Esophagus squamous epithelium (tissue), 5 donors: Measurements from ENCODE around the gene ACAP1. TPM values are rescaled to one million over a fixed set of nuclear protein-coding genes. Genes with fewer than 3 reads are reported as not detected.

Experiments used
- DNase-seq: peaks from one replicate; lab custom pipeline; 2025; lab: John Stamatoyannopoulos, UW
- H3K27ac ChIP-seq, 4 donors: fragments of 200-600 bp; sonication (generic); one replicate each; pipeline ENCODE4 v1.5.1; 2016 to 2019; ENCODE audit warnings: mild to moderate bottlenecking in 1 of 4
- H3K27me3 ChIP-seq, 4 donors: fragments of 200-600 bp; sonication (generic); 1 replicate in 3 of 4; 2 replicates in 1 of 4; pipeline versions ENCODE4 v1.5.1 to v1.6.0; 2017 to 2021; ENCODE audit warnings: antibody characterized with exemption in 1 of 4
- H3K36me3 ChIP-seq, 3 donors: fragments of 200-600 bp; sonication (generic); one replicate each; pipeline ENCODE4 v1.5.1; 2016 to 2019
- H3K4me1 ChIP-seq, 3 donors: fragments of 200-600 bp; sonication (generic); one replicate each; pipeline ENCODE4 v1.5.1; 2017 to 2019
- H3K4me3 ChIP-seq, 4 donors: fragments of 200-600 bp; sonication (generic); 1 replicate in 3 of 4; 2 replicates in 1 of 4; pipeline ENCODE4 v1.5.1; 2016 to 2019; ENCODE audit warnings: mild to moderate bottlenecking in 2 of 4, moderate library complexity in 1 of 4
- H3K9me3 ChIP-seq, 3 donors: fragments of 200-600 bp; sonication (generic); one replicate each; pipeline ENCODE4 v1.5.1; 2016 to 2019
- POLR2A ChIP-seq, 4 donors: fragments of 450-650 bp; IDR thresholded peaks; one replicate each; pipeline ENCODE4 v1.6.1; 2017; ENCODE audit warnings: antibody characterized with exemption in 4 of 4, mild to moderate bottlenecking in 4 of 4, moderate library complexity in 3 of 4
- WGBS, 2 donors: methylation state at CpG; one replicate each; pipeline ENCODE4 v1.1.5; 2018; 5-methylcytosine and 5-hydroxymethylcytosine counted together
- intact Hi-C: fragments of 100-400 bp; cut with DNase I; formaldehyde crosslinking; loops from one replicate; pipeline ENCODE4 v1.15.0; 2022
- total RNA-seq, 4 donors: library from RNA; depleted of rRNA; stranded (reverse); fragments of >200 nt; gene quantifications; one replicate each; pipeline ENCODE4 v1.1.0, GENCODE V29; 2016
- TF ChIP-seq, protein P1 (sequence below), 6 experiments: fragments of 450-650 bp in 4 of 6; fragments of 200-600 bp in 2 of 6; sonication (generic) in 2 of 6; IDR thresholded peaks; one replicate each; pipeline ENCODE4 v1.5.1; 2016 to 2019; ENCODE audit warnings: antibody characterized with exemption in 6 of 6, mild to moderate bottlenecking in 4 of 6, moderate library complexity in 4 of 6
- donor health status: DM: yes; HTN: yes; CAD: no.

Gene ACAP1
- total RNA-seq, 4 donors from 2014 or later: 3.2 to 5.5 (median 3.8) TPM

DNA sequence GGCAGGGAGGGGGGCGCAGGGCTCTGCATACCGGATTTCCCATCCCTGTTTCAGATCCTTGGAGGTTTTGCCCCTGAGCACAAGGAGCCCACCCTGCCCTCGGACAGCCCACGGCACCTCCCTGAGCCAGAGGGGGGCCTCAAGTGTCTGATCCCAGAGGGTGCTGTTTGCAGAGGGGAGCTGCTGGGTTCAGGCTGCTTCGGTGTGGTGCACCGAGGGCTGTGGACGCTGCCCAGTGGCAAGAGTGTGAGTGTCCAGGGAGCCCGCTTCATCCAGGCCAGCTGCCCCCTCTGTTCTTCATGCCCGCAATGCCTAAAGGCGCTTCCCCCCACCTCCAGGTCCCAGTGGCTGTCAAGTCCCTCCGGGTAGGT lies 47.0 kb downstream of the ACAP1 start:
- 62 to 90% methylated on average over 2 of the region's 11 CpGs for WGBS, 2 donors
- no peak for TF ChIP-seq POLR2A (IDR thresholded peaks at IDR 0.05)
- TF ChIP-seq, protein P1, sequence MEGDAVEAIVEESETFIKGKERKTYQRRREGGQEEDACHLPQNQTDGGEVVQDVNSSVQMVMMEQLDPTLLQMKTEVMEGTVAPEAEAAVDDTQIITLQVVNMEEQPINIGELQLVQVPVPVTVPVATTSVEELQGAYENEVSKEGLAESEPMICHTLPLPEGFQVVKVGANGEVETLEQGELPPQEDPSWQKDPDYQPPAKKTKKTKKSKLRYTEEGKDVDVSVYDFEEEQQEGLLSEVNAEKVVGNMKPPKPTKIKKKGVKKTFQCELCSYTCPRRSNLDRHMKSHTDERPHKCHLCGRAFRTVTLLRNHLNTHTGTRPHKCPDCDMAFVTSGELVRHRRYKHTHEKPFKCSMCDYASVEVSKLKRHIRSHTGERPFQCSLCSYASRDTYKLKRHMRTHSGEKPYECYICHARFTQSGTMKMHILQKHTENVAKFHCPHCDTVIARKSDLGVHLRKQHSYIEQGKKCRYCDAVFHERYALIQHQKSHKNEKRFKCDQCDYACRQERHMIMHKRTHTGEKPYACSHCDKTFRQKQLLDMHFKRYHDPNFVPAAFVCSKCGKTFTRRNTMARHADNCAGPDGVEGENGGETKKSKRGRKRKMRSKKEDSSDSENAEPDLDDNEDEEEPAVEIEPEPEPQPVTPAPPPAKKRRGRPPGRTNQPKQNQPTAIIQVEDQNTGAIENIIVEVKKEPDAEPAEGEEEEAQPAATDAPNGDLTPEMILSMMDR (IDR thresholded peaks at IDR 0.05): no peak
- no peak for DNase-seq
- Histone ChIP-seq H3K4me3 (peak overlapping the region in 3 of 4 donors; percentile 1 to 61 (median 42)), H3K27me3 (peaks cover 0 to 5% (median 0%) of the 10 kb centered on the region in 4 donors), H3K9me3 (peaks cover 0 to 5% (median 0%) of the 10 kb centered on the region in 3 donors), H3K4me1 (peaks cover 20 to 53% (median 31%) of the 10 kb centered on the region in 3 donors), H3K27ac (peak overlapping the region in 2 of 4 donors; percentile 66 to 71), H3K36me3 (peaks cover 5 to 55% (median 7%) of the 10 kb centered on the region in 3 donors)
- intact Hi-C loops: no loop called here

GRCh38 chr17:7383742-7384488 lies 47.6 kb downstream of the ACAP1 start:
- peaks cover 10 to 61% (median 12%) of the 10 kb centered on the region in 3 donors for H3K36me3 ChIP-seq
- 60 to 74% methylated on average over 7 to 13 of the region's 65 CpGs for WGBS, 2 donors
- H3K4me3 ChIP-seq: peak overlapping the region; percentile 1 to 61 (median 38)
- peak overlapping the region in 3 of 4 donors; percentile 52 to 71 (median 66) for H3K27ac ChIP-seq
- peaks cover 0 to 5% (median 0%) of the 10 kb centered on the region in 4 donors for H3K27me3 ChIP-seq
- peaks cover 20 to 53% (median 31%) of the 10 kb centered on the region in 3 donors for H3K4me1 ChIP-seq
- no peak for TF ChIP-seq POLR2A (IDR thresholded peaks at IDR 0.05)
- TF ChIP-seq, protein P1 (IDR thresholded peaks at IDR 0.05): no peak
- intact Hi-C loops: no loop called here
- no peak for DNase-seq
- peaks cover 0 to 4% (median 0%) of the 10 kb centered on the region in 3 donors for H3K9me3 ChIP-seq

GRCh38 chr17:7384489-7385081 lies 48.3 kb downstream of the ACAP1 start:
- peak overlapping the region; percentile 1 to 61 (median 38) for H3K4me3 ChIP-seq
- H3K27me3 ChIP-seq: peaks cover 0 to 5% (median 0%) of the 10 kb centered on the region in 4 donors
- peaks cover 15 to 68% (median 19%) of the 10 kb centered on the region in 3 donors for H3K36me3 ChIP-seq
- no peak for DNase-seq
- intact Hi-C loops: no loop called here
- 62 to 92% methylated on average over 7 to 10 of the region's 23 CpGs for WGBS, 2 donors
- TF ChIP-seq, protein P1 (IDR thresholded peaks at IDR 0.05): no peak
- no peak for TF ChIP-seq POLR2A (IDR thresholded peaks at IDR 0.05)
- H3K9me3 ChIP-seq: no peaks in the 10 kb centered on the region
- peak overlapping the region in 3 of 4 donors; percentile 52 to 71 (median 66) for H3K27ac ChIP-seq
- peaks cover 20 to 53% (median 31%) of the 10 kb centered on the region in 3 donors for H3K4me1 ChIP-seq

GRCh38 chr17:7388856-7389255 lies 52.5 kb downstream of the ACAP1 start:
- Histone ChIP-seq H3K9me3 (no peaks in the 10 kb centered on the region), H3K27ac (no peak overlapping the region), H3K27me3 (no peaks in the 10 kb centered on the region), H3K36me3 (peaks cover 23 to 95% (median 25%) of the 10 kb centered on the region in 3 donors), H3K4me3 (no peak overlapping the region), H3K4me1 (peaks cover 10 to 30% (median 13%) of the 10 kb centered on the region in 3 donors)
- DNase-seq: no peak
- no peak for TF ChIP-seq POLR2A (IDR thresholded peaks at IDR 0.05)
- TF ChIP-seq, protein P1 (IDR thresholded peaks at IDR 0.05): no peak
- intact Hi-C loops: no loop called here
- 89% methylated on average over 3 of the region's 10 CpGs; no CpG with 5 or more reads in 1 of the 2 donors for WGBS, 2 donors
